ENCODE data around the gene NAA10. TPM values are rescaled to one million over a fixed set of nuclear protein-coding genes. Genes with fewer than 3 reads are reported as not detected.

NAA10 gene
- total RNA-seq, 6 experiments from 2014 or later, result 36.1 to 56.2 (median 39.7) TPM

DNA sequence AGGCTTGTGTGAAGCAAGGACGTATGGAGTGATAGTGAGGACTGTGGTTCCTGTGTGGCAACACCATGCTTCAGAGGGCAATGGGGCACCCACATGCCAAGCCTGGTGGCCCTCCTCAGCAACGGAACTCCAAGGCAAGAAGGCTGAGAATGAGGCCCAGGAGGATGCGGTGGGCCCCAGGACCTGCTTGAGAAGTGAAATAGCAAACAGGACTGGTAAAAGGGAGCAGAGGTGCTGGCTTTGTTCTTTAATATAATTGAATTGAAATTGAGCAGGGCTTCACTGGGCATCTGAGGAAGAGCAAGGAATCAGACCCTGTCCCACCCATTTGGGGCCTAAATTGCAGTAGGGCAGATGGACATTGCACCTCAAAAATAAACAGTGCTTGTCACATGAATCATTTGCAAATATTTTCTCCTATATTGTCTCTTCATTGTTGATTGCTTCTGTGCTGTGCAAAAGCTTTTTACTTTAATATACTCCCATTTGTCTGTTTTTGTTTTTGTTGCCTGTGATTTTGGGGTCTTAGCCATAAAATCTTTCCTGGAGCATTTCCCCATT is 40.0 kb upstream of the NAA10 start:
- Histone ChIP-seq H3K27me3 (no peaks in the 10 kb centered on the region), H3K27ac (peak overlapping the region; percentile 98 to 99 (median 98)), H3K4me3 (no peak overlapping the region), H3K4me1 (peaks cover 0 to 24% (median 2%) of the 10 kb centered on the region in 4 donors), H3K36me3 (no peaks in the 10 kb centered on the region), H3K9me3 (no peaks in the 10 kb centered on the region)
- intact Hi-C loops (cut with DNase I), result no loop called here
- TF ChIP-seq POLR2A (IDR thresholded peaks at IDR 0.05), result no peak
- TF ChIP-seq, protein P1, sequence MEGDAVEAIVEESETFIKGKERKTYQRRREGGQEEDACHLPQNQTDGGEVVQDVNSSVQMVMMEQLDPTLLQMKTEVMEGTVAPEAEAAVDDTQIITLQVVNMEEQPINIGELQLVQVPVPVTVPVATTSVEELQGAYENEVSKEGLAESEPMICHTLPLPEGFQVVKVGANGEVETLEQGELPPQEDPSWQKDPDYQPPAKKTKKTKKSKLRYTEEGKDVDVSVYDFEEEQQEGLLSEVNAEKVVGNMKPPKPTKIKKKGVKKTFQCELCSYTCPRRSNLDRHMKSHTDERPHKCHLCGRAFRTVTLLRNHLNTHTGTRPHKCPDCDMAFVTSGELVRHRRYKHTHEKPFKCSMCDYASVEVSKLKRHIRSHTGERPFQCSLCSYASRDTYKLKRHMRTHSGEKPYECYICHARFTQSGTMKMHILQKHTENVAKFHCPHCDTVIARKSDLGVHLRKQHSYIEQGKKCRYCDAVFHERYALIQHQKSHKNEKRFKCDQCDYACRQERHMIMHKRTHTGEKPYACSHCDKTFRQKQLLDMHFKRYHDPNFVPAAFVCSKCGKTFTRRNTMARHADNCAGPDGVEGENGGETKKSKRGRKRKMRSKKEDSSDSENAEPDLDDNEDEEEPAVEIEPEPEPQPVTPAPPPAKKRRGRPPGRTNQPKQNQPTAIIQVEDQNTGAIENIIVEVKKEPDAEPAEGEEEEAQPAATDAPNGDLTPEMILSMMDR (IDR thresholded peaks at IDR 0.05), result no peak
- 7% methylated on average over 2 of the region's 3 CpGs for WGBS (ENCODE audit: insufficient coverage, low coverage, low lambda C conversion rate, missing lambda C conversion rate)
- ATAC-seq (no peak), DNase-seq (no peak)

- H3K4me3 ChIP-seq, result peak overlapping the region in 1 of 3 donors; percentile 95
- H3K27ac ChIP-seq, result peak overlapping the region; percentile 98 to 99 (median 98)
- no peak for DNase-seq
These were observed 39.3 kb upstream of the NAA10 start for GRCh38 chrX:153974003-153974725.

DNA sequence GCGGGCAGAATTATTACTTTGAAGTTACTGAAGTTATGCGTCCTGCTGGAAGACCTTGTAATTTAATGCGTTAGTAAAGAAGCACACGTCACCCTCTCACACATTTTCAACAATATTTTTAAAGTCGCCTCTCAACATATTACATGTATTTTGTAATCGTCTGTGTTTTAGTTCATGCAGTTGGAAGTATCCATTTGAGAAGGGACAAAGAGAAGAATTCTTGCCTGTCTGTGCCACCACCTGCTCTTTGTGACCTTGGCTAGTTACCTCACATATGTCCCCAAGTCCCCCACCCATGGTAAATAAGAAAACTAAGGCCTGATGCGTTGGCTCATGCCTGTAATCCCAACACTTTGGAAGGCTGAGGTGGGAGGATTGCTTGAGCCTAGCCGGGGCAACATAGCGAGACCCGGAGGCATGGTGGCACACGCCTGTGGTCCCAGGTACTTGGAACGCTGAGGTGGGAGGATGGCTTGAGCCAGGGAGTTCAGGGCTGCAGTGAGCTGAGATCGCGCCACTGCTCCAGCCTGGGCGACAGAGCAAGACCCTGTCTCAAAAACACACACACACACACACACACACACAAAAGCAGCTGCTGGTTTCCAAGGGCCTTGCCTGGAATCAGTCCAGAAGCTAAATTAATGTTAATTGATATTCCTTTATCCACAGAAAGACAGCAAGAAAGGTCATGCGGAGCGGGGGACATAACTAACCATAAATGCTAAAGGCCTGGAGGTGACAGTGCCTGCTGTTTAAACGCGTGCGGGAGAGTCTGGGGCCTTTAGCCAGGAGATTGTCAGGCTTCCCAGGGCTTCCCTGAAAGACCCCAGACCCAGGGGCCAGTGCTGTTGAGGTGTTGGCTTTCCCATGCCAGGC is 38.5 kb upstream of the NAA10 start:
- WGBS (ENCODE audit: insufficient coverage, low coverage, low lambda C conversion rate, missing lambda C conversion rate), result 49% methylated on average over 18 of the region's 20 CpGs
- TF ChIP-seq, protein P1 (IDR thresholded peaks at IDR 0.05), result no peak
- no peak for TF ChIP-seq POLR2A (IDR thresholded peaks at IDR 0.05)
- no peaks in the 10 kb centered on the region for H3K27me3 ChIP-seq
- DNase-seq (no peak), ATAC-seq (no peak)
- peak overlapping the region; percentile 38 to 95 (median 53) for H3K4me3 ChIP-seq
- no peaks in the 10 kb centered on the region for H3K36me3 ChIP-seq
- no peaks in the 10 kb centered on the region for H3K9me3 ChIP-seq
- peaks cover 0 to 38% (median 2%) of the 10 kb centered on the region in 4 donors for H3K4me1 ChIP-seq
- peak overlapping the region; percentile 98 to 99 (median 98) for H3K27ac ChIP-seq
- intact Hi-C loops (cut with DNase I), result no loop called here

More at GRCh38 chrX:153974003-153974725, 39.3 kb upstream of the NAA10 start:
- H3K27me3 ChIP-seq, result no peaks in the 10 kb centered on the region
- H3K4me1 ChIP-seq, result peaks cover 0 to 31% (median 2%) of the 10 kb centered on the region in 4 donors
- H3K36me3 ChIP-seq, result no peaks in the 10 kb centered on the region
- TF ChIP-seq, protein P1 (IDR thresholded peaks at IDR 0.05), result no peak
- no peak for TF ChIP-seq POLR2A (IDR thresholded peaks at IDR 0.05)
- peak in 1 of 4 donors; percentile 1 for ATAC-seq
- intact Hi-C loops (cut with DNase I), result no loop called here
- H3K9me3 ChIP-seq, result no peaks in the 10 kb centered on the region
- 60% methylated on average over 2 of the region's 14 CpGs for WGBS (ENCODE audit: insufficient coverage, low coverage, low lambda C conversion rate, missing lambda C conversion rate)

DNA sequence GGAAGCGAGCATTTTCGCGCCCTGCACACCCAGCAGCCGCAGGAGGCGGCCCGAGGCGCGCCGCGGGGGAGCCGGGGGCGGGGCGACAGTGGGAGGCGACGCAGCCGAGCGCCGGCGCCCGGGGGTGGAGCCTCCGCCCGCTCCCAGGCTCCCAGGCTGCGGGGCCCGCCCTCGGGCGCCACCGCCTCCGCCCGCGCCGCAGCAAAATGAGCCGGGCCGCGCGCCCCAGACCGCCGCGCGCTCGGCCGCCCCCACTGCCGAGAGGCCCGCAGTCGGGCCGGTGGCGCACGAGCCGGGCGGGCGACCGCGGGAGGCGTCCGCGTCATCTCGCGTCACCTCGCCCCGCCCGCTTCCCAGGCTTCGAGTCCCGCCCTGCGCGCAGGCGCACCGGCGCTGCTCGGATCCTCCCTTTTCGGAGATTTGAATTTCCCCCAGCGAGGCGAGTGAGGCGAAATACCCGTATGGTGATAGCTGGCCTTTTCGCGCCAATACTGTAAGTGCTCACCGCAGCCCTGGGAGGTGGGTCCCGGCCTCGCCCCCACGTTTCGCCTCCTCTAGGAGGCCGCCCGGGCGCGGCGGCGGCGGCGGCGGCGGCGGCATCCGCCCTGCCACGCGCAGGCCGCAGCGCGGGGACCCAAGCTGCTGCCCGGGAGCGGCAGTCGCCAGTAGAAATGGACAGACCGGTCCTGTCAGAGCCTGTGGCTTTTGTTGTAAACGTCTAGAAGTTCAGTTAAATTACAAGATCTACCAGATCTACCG is 37.7 kb upstream of the NAA10 start, which contains the start of gene TMEM187:
Gene TMEM187, plus strand, starts transcription at position 387 of the 759 bp plus-strand sequence. CDS start 9,309 bp downstream, outside the sequence.
- H3K9me3 ChIP-seq, result no peaks in the 10 kb centered on the region
- 10% methylated on average over 4 of the region's 103 CpGs for WGBS (ENCODE audit: insufficient coverage, low coverage, low lambda C conversion rate, missing lambda C conversion rate)
- no peaks in the 10 kb centered on the region for H3K27me3 ChIP-seq
- TF ChIP-seq, protein P1 (IDR thresholded peaks at IDR 0.05), result no peak
- peak; percentile 69 for TF ChIP-seq POLR2A (IDR thresholded peaks at IDR 0.05)
- intact Hi-C loops (cut with DNase I), result no loop called here
- H3K4me3 ChIP-seq, result peak within 1 kb of the TSS; percentile 55 to 95 (median 77)
- ATAC-seq (peak; percentile 46 to 67 (median 63)), DNase-seq (peak; percentile 88 to 93 (median 93))
- peaks cover 0 to 46% (median 2%) of the 10 kb centered on the region in 4 donors for H3K4me1 ChIP-seq
- H3K27ac ChIP-seq, result peak within 1 kb of the TSS; percentile 98 to 99 (median 98)
- H3K36me3 ChIP-seq, result no peaks in the 10 kb centered on the region
